Measurements from ENCODE around the gene ATXN7L1.
"Not testable (repeated sequence)": the region's sequence is repeated elsewhere in the genome, so short reads cannot be mapped to it uniquely, and the experiment has no call there.

The ATXN7L1 gene

GRCh38 chr7:105743351-105744090, 132.9 kb downstream of the ATXN7L1 start:
- DNase-seq (ENCODE audit: low read depth): no peak

DNA sequence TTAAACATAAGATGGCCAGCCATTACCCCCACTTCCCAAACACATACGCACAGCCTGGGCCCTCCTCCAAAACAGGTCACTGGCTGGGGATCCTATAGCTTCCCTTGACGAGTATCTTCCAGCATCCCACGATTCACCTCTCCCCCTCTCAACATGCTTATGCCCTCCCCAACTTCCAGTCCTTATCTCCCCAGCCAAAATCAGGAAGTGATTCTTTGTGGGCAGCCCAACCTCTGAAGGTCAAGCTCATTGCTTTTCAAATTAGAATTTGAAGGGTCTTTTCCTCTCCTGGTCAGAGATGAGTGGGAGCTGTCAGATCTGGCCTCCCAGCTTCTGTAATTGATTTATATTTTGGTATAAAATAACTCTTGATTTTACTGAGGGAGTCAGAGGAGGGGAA, 133.6 kb downstream of the ATXN7L1 start:
- DNase-seq (ENCODE audit: low read depth): no peak

GRCh38 chr7:105741982-105742381, 134.4 kb downstream of the ATXN7L1 start:
- no peak for DNase-seq (ENCODE audit: low read depth)

- DNase-seq (ENCODE audit: low read depth): no peak
Measured at GRCh38 chr7:105738133-105738532, 138.3 kb downstream of the ATXN7L1 start.

- no peak for DNase-seq (ENCODE audit: low read depth)
Measured at GRCh38 chr7:105734233-105734632, 142.2 kb downstream of the ATXN7L1 start.

DNA sequence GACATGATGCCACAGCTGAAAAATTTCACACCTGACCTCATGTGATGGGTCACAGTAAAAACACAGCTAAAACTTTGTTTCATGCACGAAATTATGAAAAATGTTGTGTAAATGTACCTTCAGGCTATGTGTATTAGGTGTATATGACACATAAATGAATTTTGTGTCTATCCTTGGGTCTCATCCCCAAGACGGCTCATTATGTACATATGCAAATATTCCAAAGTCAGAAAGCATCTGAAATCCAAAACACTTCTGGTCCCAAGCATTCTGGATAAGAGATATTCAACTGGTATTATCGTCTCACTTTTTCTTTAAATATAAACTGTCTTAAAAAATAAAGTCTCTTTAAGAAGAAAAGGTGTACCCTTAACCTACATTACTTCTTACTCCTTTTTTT, 145.4 kb downstream of the ATXN7L1 start:
- DNase-seq (ENCODE audit: low read depth): no peak

GRCh38 chr7:105728028-105728427, 148.4 kb downstream of the ATXN7L1 start:
- DNase-seq (ENCODE audit: low read depth): no peak

GRCh38 chr7:105724688-105725087, 151.7 kb downstream of the ATXN7L1 start:
- DNase-seq (ENCODE audit: low read depth): no peak

DNA sequence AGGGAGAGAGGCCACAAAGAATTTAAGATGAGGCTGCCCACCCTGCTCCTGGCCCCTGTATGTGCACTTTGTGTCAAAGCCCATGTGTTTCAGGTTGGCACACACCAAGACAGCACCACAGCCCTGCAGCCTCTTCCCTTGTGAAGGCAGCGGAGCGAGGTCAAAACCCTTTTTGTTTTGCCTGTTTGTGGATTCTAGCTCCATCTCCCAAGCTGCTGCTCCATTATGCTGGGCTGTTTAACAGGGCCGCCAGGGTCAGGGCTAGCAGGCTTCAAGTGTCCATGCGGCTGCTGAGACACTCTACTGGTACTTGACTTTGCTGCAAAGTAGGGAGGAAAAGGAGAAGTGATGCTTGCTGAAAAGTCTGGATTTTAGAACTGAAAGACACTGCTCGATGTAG, 152.8 kb downstream of the ATXN7L1 start:
- no peak for DNase-seq (ENCODE audit: low read depth)

DNA sequence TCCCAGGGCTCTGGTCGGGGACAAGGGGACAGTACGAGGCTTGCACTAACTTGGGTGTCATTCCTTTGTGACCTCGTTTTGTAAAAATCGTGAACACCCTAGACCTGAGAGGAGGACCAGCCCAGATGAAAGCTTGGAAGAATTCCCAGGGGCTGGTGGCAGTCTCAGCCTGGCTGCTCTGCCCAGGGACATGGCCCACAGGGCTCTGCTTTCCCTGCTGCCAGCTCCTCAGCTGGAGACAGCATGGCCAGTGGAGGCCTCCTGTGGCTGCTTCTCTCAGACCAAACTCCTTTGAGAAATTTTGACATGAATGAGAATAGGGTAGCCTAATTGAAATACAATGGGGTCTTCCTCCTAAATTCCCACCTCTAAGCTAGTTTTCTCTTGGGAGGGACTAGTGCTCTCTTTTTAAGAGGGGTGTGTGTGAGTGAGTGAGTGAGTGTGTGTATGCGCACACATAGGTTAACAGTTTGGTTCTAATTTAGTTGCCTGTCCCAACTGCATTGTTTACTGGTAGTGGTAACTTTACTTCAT, 154.8 kb downstream of the ATXN7L1 start:
- no peak for DNase-seq (ENCODE audit: low read depth)

DNA sequence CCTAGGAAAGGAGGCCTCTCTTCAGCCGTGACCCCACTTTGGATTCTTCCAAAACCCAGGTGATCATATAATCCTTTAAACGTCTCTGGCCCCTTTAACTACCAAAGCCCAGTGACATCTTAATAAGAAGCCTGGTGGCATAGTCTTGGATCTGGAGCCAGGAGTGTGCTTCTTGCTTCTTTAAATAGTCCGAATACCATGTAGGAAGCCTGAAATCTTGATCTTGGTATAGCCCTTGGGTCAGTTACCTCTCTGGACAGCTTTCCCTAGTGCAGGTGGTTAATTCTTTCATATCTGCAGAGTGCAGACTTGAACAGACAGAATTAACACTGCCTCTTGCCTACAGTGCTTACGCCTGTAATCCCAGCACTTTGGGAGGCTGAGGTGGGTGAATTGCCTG, 156.5 kb downstream of the ATXN7L1 start:
- DNase-seq (ENCODE audit: low read depth): no peak

- no peak for DNase-seq (ENCODE audit: low read depth)
Measured at GRCh38 chr7:105719395-105719794, 157.0 kb downstream of the ATXN7L1 start.

GRCh38 chr7:105718511-105718925, 157.9 kb downstream of the ATXN7L1 start:
- DNase-seq (ENCODE audit: low read depth): no peak

DNA sequence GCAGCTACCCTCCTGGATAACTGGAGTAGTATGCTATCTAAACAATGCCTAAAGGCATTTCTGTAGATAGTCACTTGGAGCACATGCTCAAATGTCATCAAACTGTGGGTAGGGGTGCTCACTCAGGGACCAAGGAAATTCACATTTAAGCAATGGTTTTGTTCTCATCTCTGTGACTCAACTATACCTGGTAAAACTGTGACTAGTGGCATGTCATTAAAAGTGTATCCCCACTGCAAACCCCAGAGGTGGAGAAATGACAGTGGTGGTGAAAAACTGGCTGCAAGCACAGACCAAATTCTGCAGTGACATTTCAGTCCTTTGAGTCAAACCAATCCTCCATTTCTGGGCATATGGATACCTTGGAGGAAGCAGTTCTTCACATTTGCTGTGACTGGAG, 160.9 kb downstream of the ATXN7L1 start:
- DNase-seq (ENCODE audit: low read depth): peak; percentile 21

DNA sequence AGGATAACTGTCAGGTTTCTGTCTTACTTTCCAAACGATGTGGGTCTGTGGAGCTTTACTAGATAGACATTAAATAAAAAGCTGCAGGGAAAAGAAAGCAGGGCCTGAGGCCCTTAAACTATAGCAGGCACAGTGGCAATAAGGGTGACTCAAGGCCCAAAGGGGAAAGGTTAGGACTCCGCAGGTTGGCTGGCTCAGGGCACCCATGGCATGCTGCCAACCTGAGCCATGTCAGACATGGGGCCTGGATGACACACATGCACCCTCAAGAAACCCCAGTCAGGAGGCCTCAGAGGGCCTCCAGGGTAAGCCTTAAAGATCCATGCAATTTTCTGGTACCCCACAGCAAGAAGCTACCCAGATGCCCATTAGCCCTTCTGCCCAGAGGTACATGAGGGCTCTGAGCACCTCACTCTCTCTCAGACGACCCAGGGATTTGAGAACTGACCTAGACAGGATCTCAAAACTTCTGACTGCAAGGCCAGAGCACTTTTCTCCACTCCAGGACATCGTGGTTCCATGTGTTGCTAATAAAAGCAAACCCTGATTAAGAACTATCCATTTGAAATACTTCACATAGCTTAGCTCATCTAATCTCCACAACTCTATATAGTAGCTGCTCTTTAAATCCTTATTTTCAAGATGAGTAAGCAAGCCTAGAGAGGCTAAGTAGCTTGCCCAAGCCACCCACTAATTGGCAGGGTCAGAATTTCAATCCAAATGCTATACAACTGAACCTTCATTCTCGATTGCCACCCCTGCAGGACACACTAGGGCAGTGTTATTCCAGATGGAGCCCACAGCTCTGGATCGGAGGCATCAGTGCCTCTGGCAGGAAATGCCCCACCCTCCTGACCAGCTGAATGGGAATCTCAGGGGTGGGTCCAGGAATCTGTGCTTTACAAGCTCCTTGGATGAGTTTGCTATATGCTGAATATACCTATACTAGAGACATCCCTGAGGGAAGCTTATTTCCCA, 162.6 kb downstream of the ATXN7L1 start:
- no peak for DNase-seq (ENCODE audit: low read depth)

GRCh38 chr7:105712877-105713276, 163.5 kb downstream of the ATXN7L1 start:
- no peak for DNase-seq (ENCODE audit: low read depth)

DNA sequence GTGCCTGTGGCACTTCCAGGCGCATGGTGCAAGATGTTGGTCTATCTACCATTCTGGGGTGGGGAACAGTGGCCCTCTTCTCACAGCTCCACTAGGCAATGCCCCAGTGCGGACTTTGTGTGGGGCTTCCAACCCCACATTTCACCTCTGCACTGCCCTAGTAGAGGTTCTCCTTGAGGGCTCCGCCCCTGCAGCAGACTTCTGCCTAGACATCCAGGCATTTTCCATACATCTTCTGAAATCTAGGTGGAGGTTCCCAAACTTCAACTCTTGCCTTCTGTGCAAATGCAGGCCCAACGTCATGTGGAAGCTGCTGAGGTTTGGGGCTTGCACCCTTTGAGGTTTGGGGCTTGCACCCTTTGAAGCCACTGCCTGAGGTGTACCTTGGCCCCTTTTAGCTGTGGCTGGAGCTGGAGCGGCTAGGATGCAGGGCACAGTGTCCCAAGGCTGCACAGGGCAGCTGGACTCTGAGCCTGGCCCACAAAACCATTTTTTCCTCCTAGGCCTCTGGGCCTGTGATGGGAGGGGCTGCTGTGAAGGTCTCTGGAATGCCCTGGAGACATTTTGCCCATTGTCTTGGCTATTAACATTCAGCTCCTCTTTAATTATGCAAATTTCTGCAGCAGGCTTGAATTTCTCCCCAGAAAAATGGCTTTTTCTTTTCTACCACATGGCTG, 164.5 kb downstream of the ATXN7L1 start:
- DNase-seq (ENCODE audit: low read depth): no peak

DNA sequence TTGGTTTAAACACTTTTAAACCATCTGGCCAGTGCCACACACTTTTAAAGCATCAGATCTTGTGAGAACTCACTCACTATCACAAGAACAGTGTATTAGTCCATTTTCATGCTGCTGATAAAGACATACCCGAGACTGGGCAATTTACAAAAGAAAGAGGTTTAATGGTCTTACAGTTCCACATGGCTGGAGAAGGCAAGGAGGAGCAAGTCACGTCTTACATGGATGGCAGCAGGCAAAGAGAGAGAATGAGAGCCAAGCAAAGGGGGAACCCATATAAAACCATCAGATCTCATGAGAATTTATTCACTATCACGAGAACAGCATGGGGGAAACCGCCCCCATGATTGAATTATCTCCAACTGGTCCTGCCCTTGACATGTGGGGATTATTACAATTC, 165.7 kb downstream of the ATXN7L1 start:
- DNase-seq (ENCODE audit: low read depth): not testable (repeated sequence)

DNA sequence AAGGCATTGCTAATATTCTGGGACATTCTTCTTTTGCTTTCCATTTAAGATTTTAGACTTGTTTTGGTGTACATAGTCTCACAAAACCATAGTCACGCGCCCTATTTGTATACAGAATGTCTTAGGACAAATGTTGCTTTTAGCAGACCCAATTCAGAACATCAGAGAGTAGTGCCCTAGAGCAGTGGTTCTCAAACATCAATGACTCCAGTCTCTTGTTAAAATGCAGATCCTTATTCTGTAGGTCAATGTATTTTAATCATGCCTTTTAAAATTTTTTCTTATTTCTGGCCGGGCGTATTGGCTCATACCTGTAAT, 167.7 kb downstream of the ATXN7L1 start:
- no peak for DNase-seq (ENCODE audit: low read depth)

GRCh38 chr7:105707967-105708762, 168.2 kb downstream of the ATXN7L1 start:
- DNase-seq (ENCODE audit: low read depth): no peak

DNA sequence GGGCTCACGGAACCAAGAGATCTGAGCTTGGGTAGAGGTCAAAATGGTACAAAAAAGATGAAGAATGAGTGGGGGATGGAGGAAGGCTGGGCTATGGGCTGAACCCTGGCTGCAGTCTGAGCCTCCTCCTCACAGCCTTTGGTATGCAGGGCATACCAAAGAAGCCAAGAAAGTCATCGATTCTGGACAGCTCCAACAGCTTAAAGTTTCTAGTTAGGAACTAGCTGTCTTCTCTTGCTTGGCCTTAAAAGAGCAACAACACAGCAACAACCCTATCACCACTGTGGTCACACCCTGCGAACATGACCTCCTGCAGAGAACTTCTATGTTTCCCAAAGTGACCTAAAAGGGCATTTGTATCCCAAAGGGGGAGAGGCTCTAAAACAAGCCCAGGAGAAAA, 169.0 kb downstream of the ATXN7L1 start:
- no peak for DNase-seq (ENCODE audit: low read depth)

DNA sequence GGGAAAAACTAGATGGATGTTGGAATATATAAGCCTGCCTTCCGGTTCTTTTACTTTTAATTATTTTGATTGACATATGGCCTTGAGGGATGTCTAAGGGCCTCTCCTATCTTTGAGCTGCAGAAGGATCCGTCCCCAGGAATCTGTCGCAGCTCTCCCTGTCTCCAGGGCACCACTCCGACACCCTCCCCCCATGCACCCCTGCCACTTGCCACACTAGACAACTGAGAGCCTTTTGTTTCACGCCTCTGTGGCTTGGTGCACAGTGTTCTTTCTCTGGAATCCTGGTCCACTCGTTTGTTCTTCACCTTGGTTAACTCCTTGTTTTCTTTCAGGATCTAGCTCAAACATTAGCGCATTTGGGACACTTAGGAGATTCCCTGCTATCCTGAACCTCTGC, 171.0 kb downstream of the ATXN7L1 start:
- DNase-seq (ENCODE audit: low read depth): no peak

Data from activated T-cell treated with anti-CD3 and anti-CD28 coated beads for 48 hours (primary cell).